Astrocyte of the spinal cord (primary cell): ENCODE results near the gene BRCC3.

ENCODE experiments used
- DNase-seq: peaks from one replicate; pipeline ENCODE4 v3.0.0; 2011; ENCODE audit warnings: low read depth, low spot score
- H3K4me3 ChIP-seq: 2 replicates; pipeline ENCODE4 v1.5.1; 2011; ENCODE audit warnings: low read depth, mild to moderate bottlenecking, low read length, moderate library complexity
- CTCF ChIP-seq: IDR thresholded peaks from 2 replicates; pipeline ENCODE4 v1.5.1; 2012; ENCODE audit warnings: low read depth, mild to moderate bottlenecking, low read length, inconsistent platforms
- in situ Hi-C: cut with HindIII; loops from 2 replicates; pipeline ENCODE4 v1.10.0; 2017; ENCODE audit warnings: low sequenced_read_pairs

Gene BRCC3

GRCh38 chrX:155056471-155056870, 14.8 kb upstream of the BRCC3 start:
- no peak for TF ChIP-seq CTCF
- DNase-seq: no peak
- H3K4me3 ChIP-seq: no peak overlapping the region
- in situ Hi-C loops: no loop called here

GRCh38 chrX:155056877-155057792, 14.2 kb upstream of the BRCC3 start:
- DNase-seq: peak; percentile 72
- peak; percentile 71 for TF ChIP-seq CTCF
- in situ Hi-C loops: no loop called here
- H3K4me3 ChIP-seq: no peak overlapping the region

- in situ Hi-C loops: no loop called here
- DNase-seq: no peak
- TF ChIP-seq CTCF: no peak
- no peak overlapping the region for H3K4me3 ChIP-seq
These were observed 9.5 kb upstream of the BRCC3 start for GRCh38 chrX:155061760-155062159.

GRCh38 chrX:155065035-155065734, 6.1 kb upstream of the BRCC3 start:
- no peak for TF ChIP-seq CTCF
- in situ Hi-C loops: no loop called here
- peak; percentile 34 for DNase-seq

GRCh38 chrX:155068165-155068564, 3.1 kb upstream of the BRCC3 start:
- TF ChIP-seq CTCF: no peak
- DNase-seq: peak; percentile 55
- H3K4me3 ChIP-seq: no peak overlapping the region
- in situ Hi-C loops: no loop called here

More at GRCh38 chrX:155065035-155065734, 6.1 kb upstream of the BRCC3 start:
- H3K4me3 ChIP-seq: no peak overlapping the region

GRCh38 chrX:155069414-155069813, 1.9 kb upstream of the BRCC3 start:
- DNase-seq: no peak
- in situ Hi-C loops: no loop called here
- peak overlapping the region; percentile 58 for H3K4me3 ChIP-seq
- no peak for TF ChIP-seq CTCF
